IPS-15b (cell line): Measurements from ENCODE around the gene ACOX3.

Source experiments
- H3K27me3 ChIP-seq: one replicate; pipeline ENCODE4 v1.6.1; 2013; ENCODE audit warnings: low read length; ENCODE audit not compliant: control insufficient read depth, insufficient read depth
- H3K36me3 ChIP-seq: one replicate; pipeline ENCODE4 v1.6.1; 2013; ENCODE audit warnings: low read length; ENCODE audit not compliant: control insufficient read depth, insufficient read depth
- H3K4me1 ChIP-seq: one replicate; pipeline ENCODE4 v1.6.1; 2013; ENCODE audit warnings: mild to moderate bottlenecking, low read length; ENCODE audit not compliant: control insufficient read depth, insufficient read depth
- H3K4me3 ChIP-seq: one replicate; pipeline ENCODE4 v1.5.1; 2013; ENCODE audit warnings: low read depth, low read length
- H3K9ac ChIP-seq: one replicate; pipeline ENCODE4 v1.6.1; 2013; ENCODE audit warnings: low read depth, mild to moderate bottlenecking, low read length
- H3K9me3 ChIP-seq: one replicate; pipeline ENCODE4 v1.6.1; 2013; ENCODE audit warnings: mild to moderate bottlenecking, low read length; ENCODE audit not compliant: control insufficient read depth, insufficient read depth

ACOX3 gene

DNA sequence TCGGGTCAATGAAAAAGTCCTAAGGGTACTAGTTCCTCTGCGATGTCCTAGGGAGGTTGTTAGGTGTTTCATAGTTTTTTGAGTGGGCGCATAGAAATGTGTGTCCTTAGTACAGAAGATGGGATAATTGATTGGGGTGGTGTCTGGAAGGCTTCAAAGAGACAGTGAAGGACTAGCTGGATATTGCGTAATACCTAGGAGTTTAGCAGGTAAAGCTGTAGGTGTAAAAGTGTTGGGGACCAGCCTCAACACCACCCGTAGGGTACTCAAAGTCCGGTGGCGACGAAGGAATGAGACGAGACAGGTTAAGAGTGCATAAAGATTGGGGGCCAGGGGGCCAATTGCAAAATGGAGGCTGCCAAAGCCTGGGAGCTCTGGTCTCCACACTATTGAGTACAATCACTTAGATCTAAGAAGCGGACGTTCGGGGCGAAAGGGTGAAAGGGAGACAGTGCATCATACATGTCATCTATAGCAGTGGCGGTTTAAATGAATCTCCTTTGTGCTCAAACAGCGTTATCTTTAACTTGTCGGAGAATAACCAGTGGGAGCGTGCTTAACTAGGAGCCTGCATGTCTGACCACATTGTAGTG is 1.1 kb upstream of the ACOX3 start:
- Histone ChIP-seq H3K36me3 (no peaks in the 10 kb centered on the region), H3K4me3 (peak overlapping the region; percentile 82), H3K27me3 (no peaks in the 10 kb centered on the region)

DNA sequence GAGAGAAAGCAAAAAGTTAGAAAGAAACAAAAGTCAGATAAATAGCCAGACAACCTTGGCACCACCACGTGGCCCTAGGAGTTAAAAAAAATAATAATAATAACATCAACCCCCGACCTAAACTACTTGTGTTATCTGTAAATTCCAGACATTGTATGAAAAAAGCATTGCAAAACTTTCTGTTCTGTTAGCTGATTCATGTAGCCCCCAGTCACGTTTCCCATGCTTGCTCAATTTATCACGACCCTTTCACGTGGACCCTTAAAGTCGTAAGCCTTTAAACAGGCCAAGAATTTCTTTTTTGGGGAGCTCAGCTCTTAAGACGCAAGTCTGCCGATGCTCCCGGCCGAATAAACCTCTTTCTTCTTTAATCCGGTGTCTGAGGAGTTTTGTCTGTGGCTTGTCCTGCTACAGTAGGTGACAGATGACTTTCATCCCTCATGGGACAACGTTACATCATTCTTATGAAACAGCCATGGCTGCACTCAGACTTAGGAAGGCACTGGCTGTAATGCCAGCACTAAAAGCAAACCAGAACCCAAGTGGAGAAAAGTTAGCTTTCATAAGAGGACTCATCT is 520 bp downstream of the ACOX3 start:
- Histone ChIP-seq H3K9ac (peak overlapping the region; percentile 51), H3K27me3 (no peaks in the 10 kb centered on the region), H3K9me3 (no peaks in the 10 kb centered on the region), H3K4me1 (peaks cover 3% of the 10 kb centered on the region), H3K4me3 (peak overlapping the region; percentile 82), H3K36me3 (no peaks in the 10 kb centered on the region)

More for the DNA sequence above, 1.1 kb upstream of the ACOX3 start:
- peak overlapping the region; percentile 70 for H3K9ac ChIP-seq
- H3K4me1 ChIP-seq: peaks cover 3% of the 10 kb centered on the region
- no peaks in the 10 kb centered on the region for H3K9me3 ChIP-seq

DNA sequence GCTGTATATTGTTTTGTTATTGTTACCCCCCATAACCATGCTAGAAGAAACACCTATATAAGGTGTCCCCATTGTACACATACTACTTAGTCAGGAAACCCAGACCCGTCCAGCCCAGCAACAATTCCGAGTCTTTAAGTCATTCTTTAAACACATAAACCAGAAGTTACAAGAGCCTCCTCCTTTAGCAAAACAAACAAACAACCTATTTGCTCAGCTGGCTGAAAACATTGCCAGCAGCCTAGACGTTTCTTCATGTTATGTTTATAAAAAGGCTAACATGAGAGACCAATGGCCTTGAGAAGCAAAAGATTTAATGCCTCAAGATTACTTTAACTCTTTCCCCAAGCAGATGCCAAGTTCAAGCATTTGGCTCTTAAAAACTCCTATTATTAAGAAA is 1.4 kb downstream of the ACOX3 start:
- Histone ChIP-seq H3K27me3 (no peaks in the 10 kb centered on the region), H3K4me1 (peaks cover 3% of the 10 kb centered on the region), H3K4me3 (no peak overlapping the region), H3K9ac (no peak overlapping the region), H3K36me3 (no peaks in the 10 kb centered on the region), H3K9me3 (no peaks in the 10 kb centered on the region)

DNA sequence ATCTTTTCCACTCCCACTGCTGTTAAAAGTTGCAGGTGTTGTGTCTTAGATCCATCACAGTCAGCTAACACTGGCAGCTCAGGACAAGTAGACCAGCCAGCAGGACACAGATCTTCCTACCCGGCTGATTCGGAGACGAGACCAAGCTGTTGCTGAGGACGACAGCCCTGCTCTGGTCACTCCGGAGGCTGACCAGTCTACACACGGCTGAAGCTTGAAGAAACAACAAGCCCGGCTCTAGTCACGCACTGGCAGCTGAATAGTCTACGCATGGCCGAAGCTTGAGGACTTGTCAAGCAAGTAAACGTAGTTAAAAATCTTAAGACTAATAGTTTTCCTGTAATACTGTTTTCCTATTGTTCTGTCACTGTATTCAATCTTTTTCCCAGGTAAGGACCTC is 1.8 kb downstream of the ACOX3 start:
- H3K27me3 ChIP-seq: no peaks in the 10 kb centered on the region
- no peak overlapping the region for H3K4me3 ChIP-seq
- no peaks in the 10 kb centered on the region for H3K36me3 ChIP-seq
- H3K9me3 ChIP-seq: no peaks in the 10 kb centered on the region
- no peak overlapping the region for H3K9ac ChIP-seq
- H3K4me1 ChIP-seq: peaks cover 3% of the 10 kb centered on the region

DNA sequence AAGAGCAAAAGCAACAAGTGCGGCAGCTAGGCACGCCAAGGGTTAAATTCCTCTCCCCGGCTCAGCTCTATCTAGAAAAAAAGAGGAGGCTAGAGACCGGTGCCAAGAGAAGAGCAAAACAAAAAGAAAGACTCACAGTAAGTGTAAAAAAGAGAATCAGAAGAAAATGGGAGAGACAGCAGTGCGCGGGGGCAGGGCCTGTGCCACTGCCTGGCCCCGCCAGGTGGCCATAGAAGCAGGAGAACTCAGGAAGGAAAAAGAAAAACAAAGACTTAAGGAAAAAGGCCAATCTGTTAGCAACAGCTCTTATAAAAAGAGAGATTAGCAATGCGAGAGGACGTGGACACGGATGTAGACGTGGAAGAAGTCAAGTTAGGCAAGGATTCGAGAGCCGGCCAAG is 3.2 kb downstream of the ACOX3 start:
- H3K9me3 ChIP-seq: no peaks in the 10 kb centered on the region
- peak overlapping the region; percentile 4 for H3K4me3 ChIP-seq
- no peaks in the 10 kb centered on the region for H3K27me3 ChIP-seq
- H3K4me1 ChIP-seq: peaks cover 3% of the 10 kb centered on the region
- H3K9ac ChIP-seq: peak overlapping the region; percentile 3
- no peaks in the 10 kb centered on the region for H3K36me3 ChIP-seq

DNA sequence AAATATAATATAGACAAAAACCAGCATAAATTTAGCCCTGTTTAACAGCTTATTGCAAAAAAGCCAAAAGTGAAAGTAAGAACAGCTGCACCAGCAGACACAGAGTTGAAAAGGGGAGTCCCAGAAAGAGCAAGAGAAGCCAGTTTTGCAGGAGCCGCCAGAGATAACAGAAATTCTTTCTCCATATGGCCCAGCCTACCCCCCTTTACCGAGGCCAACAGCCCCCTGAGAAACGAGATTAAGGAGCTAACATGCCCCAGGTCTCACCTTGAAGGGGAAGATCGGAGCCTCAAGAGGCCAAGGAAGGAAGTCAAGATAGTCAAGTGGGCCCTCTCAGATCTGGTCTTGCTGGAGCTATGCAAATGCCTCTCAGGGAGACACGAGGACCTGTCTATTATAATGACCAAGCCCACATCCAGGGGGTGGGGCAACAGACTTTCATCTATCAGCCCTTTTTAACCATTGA is 4.8 kb downstream of the ACOX3 start:
- Histone ChIP-seq H3K9ac (no peak overlapping the region), H3K4me1 (no peaks in the 10 kb centered on the region)

DNA sequence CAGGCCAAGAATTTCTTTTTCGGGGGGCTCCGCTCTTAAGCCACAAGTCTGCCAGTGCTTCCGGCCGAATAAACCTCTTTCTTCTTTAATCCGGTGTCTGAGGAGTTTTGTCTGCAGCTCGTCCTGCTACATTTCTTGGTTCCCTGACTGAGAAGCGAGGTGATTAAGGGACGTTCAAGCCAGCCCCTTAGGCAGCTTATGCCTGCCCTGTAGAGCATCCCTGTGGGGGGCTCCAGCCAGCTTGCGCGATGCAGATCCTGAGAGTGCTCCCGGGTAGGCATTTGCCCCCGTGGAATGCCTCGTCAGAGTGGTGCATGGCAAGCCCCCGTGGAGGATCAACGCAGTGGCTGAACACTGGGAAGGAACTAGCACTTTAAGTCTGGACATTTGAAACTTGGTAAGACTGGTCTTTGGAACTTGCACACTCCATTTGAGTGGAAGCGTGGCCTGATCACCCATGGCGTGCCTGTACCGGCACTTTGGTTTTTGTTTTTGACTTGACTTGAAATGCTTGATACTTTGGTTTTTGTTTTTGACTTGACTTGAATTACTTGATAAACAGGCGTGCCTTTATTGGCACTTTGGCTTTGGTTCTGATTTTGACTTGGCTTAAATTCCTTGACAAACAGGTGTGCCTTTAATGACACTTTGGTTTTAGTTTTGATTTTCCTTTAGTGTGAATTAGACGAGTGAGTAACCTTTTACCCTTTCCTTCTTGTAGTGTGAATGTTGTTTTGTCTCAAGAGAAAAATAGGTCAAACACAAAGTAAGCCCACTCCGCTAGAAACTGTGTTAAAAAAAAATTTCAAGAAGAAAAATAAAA is 6.1 kb downstream of the ACOX3 start:
- Histone ChIP-seq H3K36me3 (no peaks in the 10 kb centered on the region), H3K9ac (no peak overlapping the region), H3K27me3 (no peaks in the 10 kb centered on the region)

More for the DNA sequence above, 4.8 kb downstream of the ACOX3 start:
- Histone ChIP-seq H3K9me3 (no peaks in the 10 kb centered on the region), H3K36me3 (no peaks in the 10 kb centered on the region), H3K4me3 (no peak overlapping the region), H3K27me3 (no peaks in the 10 kb centered on the region)

DNA sequence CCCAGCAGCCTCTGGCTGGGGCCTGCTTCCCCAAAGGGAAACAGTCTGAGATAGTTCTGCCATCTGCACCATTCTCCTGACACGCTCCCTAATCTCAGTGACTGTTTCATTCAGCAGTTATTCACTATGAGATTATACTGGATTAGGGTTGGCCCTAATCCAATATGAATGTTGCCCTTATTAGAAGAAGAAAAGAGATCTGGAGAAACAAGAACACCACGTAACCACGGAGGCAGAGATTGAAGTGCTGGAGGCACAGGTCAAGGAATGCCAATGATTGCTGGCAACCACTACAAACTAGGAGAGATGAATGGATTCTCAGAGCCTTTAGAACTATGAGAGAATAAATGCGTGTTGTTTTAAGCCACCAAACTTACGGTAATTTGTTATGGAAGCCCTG is 7.4 kb downstream of the ACOX3 start:
- Histone ChIP-seq H3K4me1 (no peaks in the 10 kb centered on the region), H3K9me3 (no peaks in the 10 kb centered on the region), H3K4me3 (no peak overlapping the region), H3K36me3 (no peaks in the 10 kb centered on the region), H3K27me3 (no peaks in the 10 kb centered on the region), H3K9ac (no peak overlapping the region)

More for the DNA sequence above, 6.1 kb downstream of the ACOX3 start:
- Histone ChIP-seq H3K4me1 (no peaks in the 10 kb centered on the region), H3K9me3 (no peaks in the 10 kb centered on the region), H3K4me3 (no peak overlapping the region)

DNA sequence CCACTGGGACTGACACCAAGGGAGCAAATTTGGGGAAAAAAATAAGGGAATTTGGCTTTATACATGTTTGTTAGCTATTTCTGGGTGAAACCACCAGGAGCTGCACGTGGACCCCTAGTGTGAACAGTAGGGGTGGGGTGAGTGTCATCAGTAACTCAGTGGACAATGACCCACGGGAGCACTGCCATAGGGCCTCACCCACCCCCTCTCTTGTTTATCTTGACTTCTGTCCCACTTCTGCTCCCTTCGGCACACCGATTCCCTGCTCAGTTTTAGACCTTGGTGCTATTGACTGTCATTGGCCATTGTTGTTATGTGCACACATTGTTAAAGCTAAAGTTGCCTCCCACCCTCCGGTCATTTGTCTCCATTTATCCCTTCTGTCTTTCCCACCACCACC is 9.0 kb downstream of the ACOX3 start:
- no peak overlapping the region for H3K4me3 ChIP-seq
- no peaks in the 10 kb centered on the region for H3K27me3 ChIP-seq
- no peaks in the 10 kb centered on the region for H3K36me3 ChIP-seq
- no peak overlapping the region for H3K9ac ChIP-seq
- no peaks in the 10 kb centered on the region for H3K4me1 ChIP-seq
- H3K9me3 ChIP-seq: no peaks in the 10 kb centered on the region

DNA sequence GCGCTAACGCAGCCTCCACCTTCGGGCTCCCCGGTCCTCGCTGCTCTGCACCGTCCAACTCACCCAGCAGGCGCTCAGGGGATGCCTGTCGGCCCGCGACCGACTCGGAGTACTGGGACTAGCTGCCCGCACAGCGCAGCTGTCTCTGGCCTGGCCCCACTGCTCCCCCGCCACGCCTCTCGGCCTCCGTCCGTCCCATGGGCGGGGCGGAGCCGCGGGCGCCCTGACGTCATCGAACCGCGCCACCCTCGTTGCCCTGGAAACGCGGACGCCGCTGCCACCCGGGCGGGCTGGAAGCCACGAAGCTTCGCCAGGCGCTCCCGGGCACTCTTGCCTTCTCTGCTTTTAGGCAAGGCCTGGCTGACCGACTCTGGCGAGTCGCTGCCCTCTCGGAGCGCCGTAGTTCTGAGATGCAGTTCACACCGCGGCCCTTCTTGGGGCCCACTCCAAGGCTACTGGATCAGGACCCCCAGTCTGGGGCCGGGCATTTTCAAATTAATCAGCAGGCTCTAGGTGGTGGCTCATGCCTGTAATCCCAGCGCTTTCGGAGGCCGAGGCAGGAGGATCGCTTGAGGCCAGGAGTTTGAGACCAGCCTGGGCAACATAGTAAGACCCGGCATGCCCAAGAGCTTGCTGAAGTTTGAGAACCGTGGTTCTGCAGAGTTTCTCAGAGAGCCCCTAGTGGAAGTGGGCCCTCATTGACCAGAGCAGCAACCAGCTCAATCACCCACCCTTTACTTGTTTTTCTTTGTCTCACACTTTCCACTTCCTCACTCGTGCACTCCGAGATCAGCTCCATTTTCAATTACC is 12.0 kb downstream of the ACOX3 start:
- Histone ChIP-seq H3K27me3 (no peaks in the 10 kb centered on the region), H3K4me1 (no peaks in the 10 kb centered on the region), H3K9ac (no peak overlapping the region), H3K36me3 (no peaks in the 10 kb centered on the region), H3K9me3 (no peaks in the 10 kb centered on the region), H3K4me3 (peak overlapping the region; percentile 75)

DNA sequence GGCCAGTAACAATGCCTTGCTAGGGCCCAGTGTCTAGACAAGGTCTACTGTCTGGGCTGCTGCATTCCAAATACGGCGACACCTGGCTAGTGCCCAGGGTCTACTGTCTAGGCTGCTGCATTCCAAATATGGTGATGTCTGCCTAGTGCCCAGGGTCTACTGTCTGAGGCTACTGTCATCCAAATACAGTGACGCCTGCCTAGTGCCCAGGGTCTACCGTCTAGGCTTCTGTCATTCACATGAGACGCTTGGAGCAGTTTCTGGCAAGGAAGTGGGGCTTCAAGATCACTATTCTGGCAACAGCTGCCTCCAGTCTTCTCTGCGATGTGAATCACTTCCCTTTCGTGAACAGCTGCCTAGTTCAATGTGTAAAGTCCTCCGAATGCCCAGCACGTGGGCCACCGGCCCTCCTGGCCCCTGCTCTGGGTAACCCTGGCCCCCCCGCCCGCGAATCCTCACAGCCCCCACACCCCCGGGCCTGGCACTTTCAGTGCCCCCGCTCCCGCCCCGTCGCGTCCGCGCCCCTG is 12.7 kb downstream of the ACOX3 start:
- no peak overlapping the region for H3K9ac ChIP-seq
- no peaks in the 10 kb centered on the region for H3K4me1 ChIP-seq
- peak overlapping the region; percentile 75 for H3K4me3 ChIP-seq
- H3K9me3 ChIP-seq: no peaks in the 10 kb centered on the region
- H3K27me3 ChIP-seq: no peaks in the 10 kb centered on the region
- H3K36me3 ChIP-seq: no peaks in the 10 kb centered on the region
